Measurements from ENCODE around the gene POLN.

GRCh38 chr4:2217726-2218125, 24.2 kb downstream of the POLN start:
- TF ChIP-seq, protein P1, sequence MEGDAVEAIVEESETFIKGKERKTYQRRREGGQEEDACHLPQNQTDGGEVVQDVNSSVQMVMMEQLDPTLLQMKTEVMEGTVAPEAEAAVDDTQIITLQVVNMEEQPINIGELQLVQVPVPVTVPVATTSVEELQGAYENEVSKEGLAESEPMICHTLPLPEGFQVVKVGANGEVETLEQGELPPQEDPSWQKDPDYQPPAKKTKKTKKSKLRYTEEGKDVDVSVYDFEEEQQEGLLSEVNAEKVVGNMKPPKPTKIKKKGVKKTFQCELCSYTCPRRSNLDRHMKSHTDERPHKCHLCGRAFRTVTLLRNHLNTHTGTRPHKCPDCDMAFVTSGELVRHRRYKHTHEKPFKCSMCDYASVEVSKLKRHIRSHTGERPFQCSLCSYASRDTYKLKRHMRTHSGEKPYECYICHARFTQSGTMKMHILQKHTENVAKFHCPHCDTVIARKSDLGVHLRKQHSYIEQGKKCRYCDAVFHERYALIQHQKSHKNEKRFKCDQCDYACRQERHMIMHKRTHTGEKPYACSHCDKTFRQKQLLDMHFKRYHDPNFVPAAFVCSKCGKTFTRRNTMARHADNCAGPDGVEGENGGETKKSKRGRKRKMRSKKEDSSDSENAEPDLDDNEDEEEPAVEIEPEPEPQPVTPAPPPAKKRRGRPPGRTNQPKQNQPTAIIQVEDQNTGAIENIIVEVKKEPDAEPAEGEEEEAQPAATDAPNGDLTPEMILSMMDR (IDR thresholded peaks at IDR 0.05; ENCODE audit: low read length) = no peak
- no peak for TF ChIP-seq EZH2 (IDR thresholded peaks at IDR 0.05; ENCODE audit: borderline replicate concordance, low read length)
